ENCODE data around the gene EP300.

EP300 gene

GRCh38 chr22:41206719-41207118, 114.3 kb downstream of the EP300 start:
- no peak for DNase-seq (ENCODE audit: low spot score)

- DNase-seq (ENCODE audit: low spot score), result no peak
Measured at GRCh38 chr22:41215409-41215808, 123.0 kb downstream of the EP300 start.

GRCh38 chr22:41215926-41216325, 123.5 kb downstream of the EP300 start:
- DNase-seq (ENCODE audit: low spot score), result no peak

- no peak for DNase-seq (ENCODE audit: low spot score)
Measured at GRCh38 chr22:41216984-41217383, 124.6 kb downstream of the EP300 start.

- DNase-seq (ENCODE audit: low spot score), result no peak
Measured at GRCh38 chr22:41217553-41218157, 125.3 kb downstream of the EP300 start.

GRCh38 chr22:41222846-41223507, 130.6 kb downstream of the EP300 start:
- DNase-seq (ENCODE audit: low spot score), result no peak

GRCh38 chr22:41223535-41223934, 131.1 kb downstream of the EP300 start:
- no peak for DNase-seq (ENCODE audit: low spot score)

- DNase-seq (ENCODE audit: low spot score), result no peak
Measured at GRCh38 chr22:41226723-41227655, 134.6 kb downstream of the EP300 start.

GRCh38 chr22:41229215-41229614, 136.8 kb downstream of the EP300 start:
- DNase-seq (ENCODE audit: low spot score), result no peak

All from cerebellar cortex (tissue), 1 donor.